Adrenal gland (tissue), 12 donors: ENCODE measurements around the gene ADORA2A. TPM values are rescaled to one million over a fixed set of nuclear protein-coding genes. Genes with fewer than 3 reads are reported as not detected.
A peak's percentile ranks its signal among the peaks of the same experiment; 100 is the strongest.

ENCODE experiments used
- DNase-seq, 7 donors: peaks; one replicate each; pipeline ENCODE4 v3.0.0-alpha.2; 2019 to 2020
- H3K27ac ChIP-seq, 5 donors: fragments of 200-600 bp; sonication (generic) in 4 of 5; 1 replicate in 3 of 5; 2 replicates in 2 of 5; pipeline versions ENCODE4 v1.5.1 to v1.8.0; 2016 to 2020; ENCODE audit warnings: mild to moderate bottlenecking in 1 of 5
- H3K27me3 ChIP-seq: fragments of 200-600 bp; 2 replicates; pipeline ENCODE4 v1.8.0; 2021
- H3K36me3 ChIP-seq, 2 donors: fragments of 200-600 bp; replicated peaks in 1 of 2; 1 replicate in 1 of 2; 2 replicates in 1 of 2; pipeline versions ENCODE4 v1.5.1 to v1.8.0; 2018 to 2022
- H3K4me1 ChIP-seq, 2 donors: fragments of 200-600 bp; replicated peaks in 1 of 2; 1 replicate in 1 of 2; 2 replicates in 1 of 2; pipeline versions ENCODE4 v1.5.1 to v1.8.0; 2018 to 2021
- H3K4me3 ChIP-seq, 4 donors: fragments of 200-600 bp; sonication (generic) in 3 of 4; one replicate each; pipeline ENCODE4 v1.5.1; 2016 to 2018
- H3K9me3 ChIP-seq, 3 donors: fragments of 200-600 bp; sonication (generic) in 1 of 3; replicated peaks in 1 of 3; 1 replicate in 2 of 3; 2 replicates in 1 of 3; pipeline versions ENCODE4 v1.5.1 to v1.8.0; 2016 to 2021
- CTCF ChIP-seq, 6 experiments: fragments of 450-650 bp in 4 of 6; fragments of 200-600 bp in 2 of 6; sonication (generic) in 1 of 6; IDR thresholded peaks; 1 replicate in 5 of 6; 2 replicates in 1 of 6; pipeline versions ENCODE4 v1.5.1 to v1.8.0; 2016 to 2021; ENCODE audit warnings: antibody characterized with exemption in 6 of 6, mild to moderate bottlenecking in 2 of 6, moderate library complexity in 1 of 6
- POLR2A ChIP-seq, 2 donors: fragments of 450-650 bp; IDR thresholded peaks; one replicate each; pipeline ENCODE4 v1.6.1; 2017; ENCODE audit warnings: antibody characterized with exemption in 2 of 2, mild to moderate bottlenecking in 2 of 2, moderate library complexity in 1 of 2
- WGBS, 4 donors: extraction: QIAGEN DNeasy Blood & Tissue Kit in 2 of 4; methylation state at CpG; one replicate each; pipeline versions ENCODE4 v1.1.5 to v1.1.7; 2013 to 2017; 5-methylcytosine and 5-hydroxymethylcytosine counted together
- intact Hi-C, 2 donors: fragments of 100-400 bp; cut with DNase I; formaldehyde crosslinking; loops; one replicate each; pipeline versions ENCODE4 v1.14.1 to v1.15.0; 2022 to 2023
- polyA plus RNA-seq, 3 donors: library from polyadenylated mRNA; stranded (reverse); fragments of 200-250 nt in 2 of 3; fragments of 350-450 nt in 1 of 3; fragmentation: Illumina TruSeq in 1 of 3; extraction: RNeasy Lipid Tissue Mini Kit (QIAGEN cat#74804) in 1 of 3; gene quantifications; one replicate each; pipeline ENCODE4 v1.2.3, GENCODE V29; 2013 to 2014
- total RNA-seq, 9 donors: library from RNA; depleted of rRNA in 4 of 9; stranded (reverse); fragments of >200 nt in 4 of 9; fragments of 120-200 nt in 1 of 9; fragmentation: NEBNext Ultra II Directional in 1 of 9; extraction: Animal tissue kit (Norgen Biotek cat#: 25700) in 1 of 9; gene quantifications; one replicate each; pipeline versions ENCODE4 v1.1.0 to v1.2.4, GENCODE V29; 2013 to 2023
- donor health status: healthy with polysubstance abuse.
- donor health status: Bipolar disorder and iron deficiency.
- donor health status: DM: yes; HTN: yes; CAD: no.
- donor health status: DM: no; HTN: no; CAD: no.
- donor health status: DM: no; HTN: no; CAD: no.
- donor health status: DM: yes; HTN: yes; CAD: no.

The ADORA2A gene
- total and polyA plus RNA-seq, 12 donors: 2.9 to 16.4 (median 6.5) TPM

GRCh38 chr22:24482998-24483397 lies 55.6 kb downstream of the ADORA2A start:
- no peaks in the 10 kb centered on the region for H3K27me3 ChIP-seq
- no peaks in the 10 kb centered on the region for H3K9me3 ChIP-seq
- no peak overlapping the region for H3K4me3 ChIP-seq
- intact Hi-C loops: no loop called here
- TF ChIP-seq CTCF (IDR thresholded peaks at IDR 0.05): no peak
- no peaks in the 10 kb centered on the region for H3K36me3 ChIP-seq
- 73 to 88% (median 76%) methylated on average over 2 of the region's 2 CpGs for WGBS, 4 donors
- no peak overlapping the region for H3K27ac ChIP-seq
- H3K4me1 ChIP-seq: peaks cover 0 to 11% of the 10 kb centered on the region in 2 donors
- no peak for DNase-seq

GRCh38 chr22:24483976-24484545 lies 56.7 kb downstream of the ADORA2A start:
- no peaks in the 10 kb centered on the region for H3K9me3 ChIP-seq
- H3K36me3 ChIP-seq: no peaks in the 10 kb centered on the region
- H3K27me3 ChIP-seq: no peaks in the 10 kb centered on the region
- H3K4me3 ChIP-seq: no peak overlapping the region
- intact Hi-C loops: no loop called here
- TF ChIP-seq CTCF (IDR thresholded peaks at IDR 0.05): no peak
- no peak for TF ChIP-seq POLR2A (IDR thresholded peaks at IDR 0.05)
- no peak overlapping the region for H3K27ac ChIP-seq
- H3K4me1 ChIP-seq: peaks cover 0 to 11% of the 10 kb centered on the region in 2 donors
- WGBS, 4 donors: 66 to 70% (median 67%) methylated on average over 5 of the region's 5 CpGs
- no peak for DNase-seq

GRCh38 chr22:24485170-24485569 lies 57.8 kb downstream of the ADORA2A start:
- peaks cover 0 to 11% of the 10 kb centered on the region in 2 donors for H3K4me1 ChIP-seq
- 83 to 90% (median 88%) methylated on average over 4 of the region's 4 CpGs for WGBS, 4 donors
- no peak overlapping the region for H3K4me3 ChIP-seq
- TF ChIP-seq CTCF (IDR thresholded peaks at IDR 0.05) (no peak), POLR2A (IDR thresholded peaks at IDR 0.05) (no peak)
- H3K36me3 ChIP-seq: no peaks in the 10 kb centered on the region
- no peak overlapping the region for H3K27ac ChIP-seq
- intact Hi-C loops: no loop called here
- no peak for DNase-seq
- no peaks in the 10 kb centered on the region for H3K9me3 ChIP-seq
- no peaks in the 10 kb centered on the region for H3K27me3 ChIP-seq

- TF ChIP-seq POLR2A (IDR thresholded peaks at IDR 0.05): no peak
- TF ChIP-seq CTCF (IDR thresholded peaks at IDR 0.05): peak in 4 of 6 experiments; percentile 27 to 52 (median 38)
- intact Hi-C loops: no loop called here
- WGBS, 4 donors: 48 to 58% (median 55%) methylated on average over 3 of the region's 3 CpGs
These were observed 58.2 kb downstream of the ADORA2A start for GRCh38 chr22:24485608-24486007.

More at GRCh38 chr22:24485608-24486007, 58.2 kb downstream of the ADORA2A start:
- H3K36me3 ChIP-seq: no peaks in the 10 kb centered on the region
- no peak overlapping the region for H3K4me3 ChIP-seq
- DNase-seq: no peak
- peaks cover 0 to 11% of the 10 kb centered on the region in 2 donors for H3K4me1 ChIP-seq
- no peaks in the 10 kb centered on the region for H3K9me3 ChIP-seq
- no peak overlapping the region for H3K27ac ChIP-seq
- H3K27me3 ChIP-seq: no peaks in the 10 kb centered on the region
